ENCODE measurements around the gene CDK18. TPM values are rescaled to one million over a fixed set of nuclear protein-coding genes. Genes with fewer than 3 reads are reported as not detected.

The CDK18 gene
- total and polyA plus RNA-seq, 7 donors, result 1.5 to 11.9 (median 3.9) TPM

DNA sequence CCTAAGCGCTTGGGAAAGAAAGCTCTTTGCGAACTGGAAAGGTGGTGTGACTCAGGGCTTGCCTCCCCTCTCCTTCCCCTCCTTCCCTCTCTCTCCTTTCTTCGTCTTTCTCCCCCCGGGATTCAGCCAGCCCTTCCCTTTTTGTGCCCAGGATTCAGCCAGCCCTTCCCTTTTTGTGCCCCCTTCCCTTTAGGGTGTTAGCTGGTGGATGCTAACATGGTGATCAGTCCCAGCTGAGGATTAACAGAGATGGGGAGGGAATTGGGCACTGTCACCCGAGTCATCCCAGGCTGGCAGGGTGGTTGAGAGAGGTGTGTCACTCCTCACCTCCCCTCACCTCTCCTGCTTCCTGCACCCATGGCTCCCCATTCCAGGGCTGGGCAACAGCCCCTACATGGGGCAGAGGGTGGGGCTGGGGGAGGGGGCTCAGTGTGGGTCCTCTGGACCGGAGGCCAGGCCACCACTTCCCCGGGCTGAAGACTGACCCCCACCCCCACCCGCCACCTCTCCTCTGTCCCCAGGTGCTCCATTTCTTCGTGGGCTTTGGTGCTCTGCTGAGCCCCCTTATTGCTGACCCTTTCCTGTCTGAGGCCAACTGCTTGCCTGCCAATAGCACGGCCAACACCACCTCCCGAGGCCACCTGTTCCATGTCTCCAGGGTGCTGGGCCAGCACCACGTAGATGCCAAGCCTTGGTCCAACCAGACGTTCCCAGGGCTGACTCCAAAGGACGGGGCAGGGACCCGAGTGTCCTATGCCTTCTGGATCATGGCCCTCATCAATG, 75.9 kb downstream of the CDK18 start:
- ATAC-seq, result no peak
- DNase-seq, result no peak
- intact Hi-C loops (cut with DNase I), result loop anchor here in 1 of 2 donors (5.0 kb wide), 1 partner anchor 43 kb away; no protein-coding TSS in a partner anchor
- TF ChIP-seq, protein P1, sequence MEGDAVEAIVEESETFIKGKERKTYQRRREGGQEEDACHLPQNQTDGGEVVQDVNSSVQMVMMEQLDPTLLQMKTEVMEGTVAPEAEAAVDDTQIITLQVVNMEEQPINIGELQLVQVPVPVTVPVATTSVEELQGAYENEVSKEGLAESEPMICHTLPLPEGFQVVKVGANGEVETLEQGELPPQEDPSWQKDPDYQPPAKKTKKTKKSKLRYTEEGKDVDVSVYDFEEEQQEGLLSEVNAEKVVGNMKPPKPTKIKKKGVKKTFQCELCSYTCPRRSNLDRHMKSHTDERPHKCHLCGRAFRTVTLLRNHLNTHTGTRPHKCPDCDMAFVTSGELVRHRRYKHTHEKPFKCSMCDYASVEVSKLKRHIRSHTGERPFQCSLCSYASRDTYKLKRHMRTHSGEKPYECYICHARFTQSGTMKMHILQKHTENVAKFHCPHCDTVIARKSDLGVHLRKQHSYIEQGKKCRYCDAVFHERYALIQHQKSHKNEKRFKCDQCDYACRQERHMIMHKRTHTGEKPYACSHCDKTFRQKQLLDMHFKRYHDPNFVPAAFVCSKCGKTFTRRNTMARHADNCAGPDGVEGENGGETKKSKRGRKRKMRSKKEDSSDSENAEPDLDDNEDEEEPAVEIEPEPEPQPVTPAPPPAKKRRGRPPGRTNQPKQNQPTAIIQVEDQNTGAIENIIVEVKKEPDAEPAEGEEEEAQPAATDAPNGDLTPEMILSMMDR (IDR thresholded peaks at IDR 0.05), result no peak
- Histone ChIP-seq H3K27ac (no peak overlapping the region), H3K9me3 (no peaks in the 10 kb centered on the region), H3K27me3 (ENCODE audit: insufficient read depth in 3 of 3, low read length in 2 of 3) (peaks cover 0 to 10% (median 2%) of the 10 kb centered on the region in 3 donors), H3K4me1 (peaks cover 4% of the 10 kb centered on the region), H3K4me3 (no peak overlapping the region), H3K36me3 (ENCODE audit: insufficient read depth in 1 of 2, low read depth in 1 of 2) (no peaks in the 10 kb centered on the region)
- 51 to 63% (median 60%) methylated on average over 14 to 15 of the region's 15 CpGs for WGBS, 3 donors

DNA sequence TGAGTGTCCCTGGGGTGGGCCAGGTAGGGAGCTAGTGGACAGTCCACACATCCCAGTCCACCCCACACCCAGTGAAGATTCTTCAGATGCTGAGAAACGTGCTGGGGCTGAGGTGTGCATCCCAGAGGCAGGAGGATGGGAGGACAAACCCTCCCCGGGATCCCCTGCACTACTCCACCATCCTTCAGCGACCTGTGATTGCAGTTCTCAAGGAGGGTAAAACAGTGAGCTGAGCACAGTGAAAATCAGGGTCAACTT, 76.4 kb downstream of the CDK18 start:
- ATAC-seq, result no peak
- TF ChIP-seq, protein P1 (IDR thresholded peaks at IDR 0.05), result no peak

DNA sequence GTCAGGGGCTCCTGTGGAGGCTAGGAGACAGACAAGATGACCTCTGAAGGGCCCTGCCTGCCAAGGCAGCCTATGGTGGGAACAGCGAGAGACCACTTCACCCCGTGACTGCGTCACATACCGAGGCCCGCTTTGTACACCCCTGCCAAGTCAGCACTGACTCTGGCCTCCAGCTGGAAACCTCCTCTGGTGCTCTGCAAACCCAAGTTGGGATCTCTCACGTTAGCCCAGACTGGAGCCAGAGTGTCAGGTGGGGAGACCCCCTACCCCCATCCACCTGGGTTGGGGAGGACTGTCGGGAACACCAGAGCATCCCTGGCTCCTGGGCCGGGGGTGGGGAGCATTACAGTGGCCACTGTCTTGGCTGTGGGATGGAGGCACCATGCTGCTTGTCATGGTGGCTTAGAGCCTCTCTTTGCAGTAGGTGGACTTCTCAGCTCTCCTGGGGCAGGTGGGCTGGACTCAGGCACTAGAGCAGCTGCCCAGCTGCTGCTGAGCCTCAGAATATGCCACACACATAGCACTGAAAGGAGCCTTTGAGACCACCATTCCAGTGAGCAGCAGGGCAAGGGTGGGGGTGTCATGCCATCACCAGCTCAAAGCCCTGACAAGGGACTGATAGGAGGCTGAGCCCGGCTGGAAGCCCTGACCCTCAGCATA, 77.0 kb downstream of the CDK18 start:
- Histone ChIP-seq H3K4me1 (peaks cover 4% of the 10 kb centered on the region), H3K9me3 (no peaks in the 10 kb centered on the region), H3K4me3 (no peak overlapping the region), H3K27me3 (ENCODE audit: insufficient read depth in 3 of 3, low read length in 2 of 3) (peaks cover 0 to 10% (median 0%) of the 10 kb centered on the region in 3 donors), H3K36me3 (ENCODE audit: insufficient read depth in 1 of 2, low read depth in 1 of 2) (no peaks in the 10 kb centered on the region), H3K27ac (no peak overlapping the region)
- TF ChIP-seq, protein P1 (IDR thresholded peaks at IDR 0.05), result no peak
- WGBS, 3 donors, result 72 to 86% (median 76%) methylated on average over 9 of the region's 9 CpGs
- intact Hi-C loops (cut with DNase I), result loop anchor here in 1 of 2 donors (5.0 kb wide), 1 partner anchor 44 kb away; no protein-coding TSS in a partner anchor
- DNase-seq, result no peak
- no peak for ATAC-seq

More for the DNA sequence above, 76.4 kb downstream of the CDK18 start:
- H3K4me3 ChIP-seq, result no peak overlapping the region
- intact Hi-C loops (cut with DNase I), result loop anchor here in 1 of 2 donors (5.0 kb wide), 1 partner anchor 44 kb away; no protein-coding TSS in a partner anchor
- peaks cover 4% of the 10 kb centered on the region for H3K4me1 ChIP-seq
- WGBS, 3 donors, result 74 to 86% (median 79%) methylated on average over 3 of the region's 3 CpGs
- no peak overlapping the region for H3K27ac ChIP-seq
- peaks cover 0 to 10% (median 1%) of the 10 kb centered on the region in 3 donors for H3K27me3 ChIP-seq (ENCODE audit: insufficient read depth in 3 of 3, low read length in 2 of 3)
- no peaks in the 10 kb centered on the region for H3K9me3 ChIP-seq
- no peak for DNase-seq
- no peaks in the 10 kb centered on the region for H3K36me3 ChIP-seq (ENCODE audit: insufficient read depth in 1 of 2, low read depth in 1 of 2)

DNA sequence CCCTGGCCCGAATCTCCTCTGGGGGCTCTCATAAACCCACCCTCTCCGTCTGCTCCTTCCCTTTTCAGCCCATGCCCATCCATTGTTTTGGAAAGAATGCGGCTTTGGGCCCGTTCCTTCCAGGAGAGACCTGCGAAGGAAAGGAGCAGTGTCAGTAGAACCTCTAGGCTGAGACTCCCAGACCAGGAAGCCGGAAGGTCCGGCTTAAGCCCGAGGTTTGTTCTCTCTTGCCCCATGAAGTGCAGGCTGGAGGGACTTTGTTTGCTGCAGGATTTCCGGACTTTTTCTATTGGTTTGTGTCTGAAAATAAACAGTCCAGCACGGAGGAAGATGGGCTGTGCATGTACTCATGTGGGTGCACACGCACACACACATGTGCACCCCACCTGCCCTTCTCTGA, 77.6 kb downstream of the CDK18 start:
- Histone ChIP-seq H3K4me3 (no peak overlapping the region), H3K27ac (no peak overlapping the region), H3K4me1 (peaks cover 4% of the 10 kb centered on the region), H3K27me3 (ENCODE audit: insufficient read depth in 3 of 3, low read length in 2 of 3) (peaks cover 0 to 10% (median 0%) of the 10 kb centered on the region in 3 donors), H3K9me3 (no peaks in the 10 kb centered on the region), H3K36me3 (ENCODE audit: insufficient read depth in 1 of 2, low read depth in 1 of 2) (no peaks in the 10 kb centered on the region)
- ATAC-seq (no peak), DNase-seq (no peak)
- TF ChIP-seq, protein P1 (IDR thresholded peaks at IDR 0.05), result no peak
- WGBS, 3 donors, result 62 to 79% (median 64%) methylated on average over 11 of the region's 11 CpGs
- intact Hi-C loops (cut with DNase I), result loop anchor here in 1 of 2 donors (5.0 kb wide), 1 partner anchor 45 kb away; no protein-coding TSS in a partner anchor

Other genes starting within 250 kb of the CDK18 start
- gene NUAK2, start 182.9 kb upstream of the CDK18 start, total RNA-seq, result 1 to 10 TPM in 3 of 4 donors, under 1 TPM in 1; 0.55 to 1.3 (median 1.2) TPM
- under 1 TPM; 0.20 to 0.48 (median 0.22) TPM for gene NUAK2, start 182.9 kb upstream of the CDK18 start, polyA plus RNA-seq
- not detected for gene KLHDC8A, start 147.7 kb upstream of the CDK18 start, total RNA-seq
- under 1 TPM; 0.01 to 0.24 (median 0.03) TPM for gene KLHDC8A, start 147.7 kb upstream of the CDK18 start, polyA plus RNA-seq
- gene LEMD1, start 82.6 kb upstream of the CDK18 start, total RNA-seq, result not detected
- not detected for gene LEMD1, start 82.6 kb upstream of the CDK18 start, polyA plus RNA-seq
- gene BLACAT1, start 48.6 kb upstream of the CDK18 start, total RNA-seq, result not detected
- gene BLACAT1, start 48.6 kb upstream of the CDK18 start, polyA plus RNA-seq, result not detected
- gene ELK4, start 127.3 kb downstream of the CDK18 start, total RNA-seq, result 10 to 100 TPM; 34.4 to 67.8 (median 43.7) TPM
- 10 to 100 TPM in 2 of 3 donors, 1 to 10 TPM in 1; 5.5 to 18.6 (median 11.2) TPM for gene ELK4, start 127.3 kb downstream of the CDK18 start, polyA plus RNA-seq
- gene SLC45A3, start 175.8 kb downstream of the CDK18 start, total RNA-seq, result 1 to 10 TPM in 1 of 4 donors, under 1 TPM in 3; 0.32 to 2.7 (median 0.51) TPM
- under 1 TPM; 0.15 to 0.95 (median 0.16) TPM for gene SLC45A3, start 175.8 kb downstream of the CDK18 start, polyA plus RNA-seq
- 100 to 1,000 TPM; 140 to 174 (median 151) TPM for gene NUCKS1, start 245.5 kb downstream of the CDK18 start, total RNA-seq
- gene NUCKS1, start 245.5 kb downstream of the CDK18 start, polyA plus RNA-seq, result 10 to 100 TPM; 28.3 to 53.2 (median 35.3) TPM